ENCODE results near the gene GPR176. TPM values are rescaled to one million over a fixed set of nuclear protein-coding genes. Genes with fewer than 3 reads are reported as not detected.
A peak's percentile ranks its signal among the peaks of the same experiment; 100 is the strongest.

Gene GPR176
- total and polyA plus RNA-seq, 2 experiments from 2014 or later, result 2.7 to 7.0 TPM

GRCh38 chr15:39795486-39795885 lies 124.6 kb downstream of the GPR176 start:
- no peak overlapping the region for H2AFZ ChIP-seq
- no peak overlapping the region for H3K27ac ChIP-seq
- no peak for DNase-seq (ENCODE audit: low spot score)
- H3K4me1 ChIP-seq (ENCODE audit: insufficient read depth), result no peaks in the 10 kb centered on the region
- H3K9me3 ChIP-seq (ENCODE audit: low read depth), result no peaks in the 10 kb centered on the region
- no peaks in the 10 kb centered on the region for H3K27me3 ChIP-seq
- no peaks in the 10 kb centered on the region for H3K9me2 ChIP-seq (replicated peaks; ENCODE audit: insufficient read depth)
- H3K79me2 ChIP-seq, result no peaks in the 10 kb centered on the region
- WGBS (ENCODE audit: low lambda C conversion rate, missing lambda C conversion rate), result 90% methylated on average over 3 of the region's 3 CpGs
- H3K36me3 ChIP-seq (replicated peaks; ENCODE audit: insufficient read depth, low read depth), result no peaks in the 10 kb centered on the region
- no peak overlapping the region for H3K4me2 ChIP-seq
- no peaks in the 10 kb centered on the region for H4K20me1 ChIP-seq (ENCODE audit: insufficient read depth, poor library complexity, severe bottlenecking)
- no peak overlapping the region for H3K4me3 ChIP-seq
- TF ChIP-seq CTCF (IDR thresholded peaks at IDR 0.05; ENCODE audit: poor library complexity) (no peak), EZH2 (IDR thresholded peaks at IDR 0.05; ENCODE audit: borderline replicate concordance) (no peak), EZH2phosphoT487 (IDR thresholded peaks at IDR 0.05; ENCODE audit: low read depth, severe bottlenecking, unreplicated experiment) (no peak)

GRCh38 chr15:39794954-39795353 lies 125.1 kb downstream of the GPR176 start:
- peak; percentile 43 for DNase-seq (ENCODE audit: low spot score)
- H3K27ac ChIP-seq, result no peak overlapping the region
- H3K36me3 ChIP-seq (replicated peaks; ENCODE audit: insufficient read depth, low read depth), result no peaks in the 10 kb centered on the region
- H3K4me2 ChIP-seq, result no peak overlapping the region
- WGBS (ENCODE audit: low lambda C conversion rate, missing lambda C conversion rate), result 87% methylated on average over 3 of the region's 3 CpGs
- no peaks in the 10 kb centered on the region for H3K9me2 ChIP-seq (replicated peaks; ENCODE audit: insufficient read depth)
- H3K27me3 ChIP-seq, result no peaks in the 10 kb centered on the region
- TF ChIP-seq EZH2 (IDR thresholded peaks at IDR 0.05; ENCODE audit: borderline replicate concordance) (no peak), EZH2phosphoT487 (IDR thresholded peaks at IDR 0.05; ENCODE audit: low read depth, severe bottlenecking, unreplicated experiment) (no peak), CTCF (IDR thresholded peaks at IDR 0.05; ENCODE audit: poor library complexity) (no peak)
- H4K20me1 ChIP-seq (ENCODE audit: insufficient read depth, poor library complexity, severe bottlenecking), result no peaks in the 10 kb centered on the region
- H3K79me2 ChIP-seq, result no peaks in the 10 kb centered on the region
- H3K9me3 ChIP-seq (ENCODE audit: low read depth), result no peaks in the 10 kb centered on the region
- no peak overlapping the region for H3K4me3 ChIP-seq
- no peaks in the 10 kb centered on the region for H3K4me1 ChIP-seq (ENCODE audit: insufficient read depth)
- no peak overlapping the region for H2AFZ ChIP-seq

- Histone ChIP-seq H3K4me1 (ENCODE audit: insufficient read depth) (no peaks in the 10 kb centered on the region), H3K27ac (no peak overlapping the region), H3K4me2 (no peak overlapping the region), H3K9me3 (ENCODE audit: low read depth) (no peaks in the 10 kb centered on the region), H2AFZ (no peak overlapping the region), H4K20me1 (ENCODE audit: insufficient read depth, poor library complexity, severe bottlenecking) (no peaks in the 10 kb centered on the region), H3K36me3 (replicated peaks; ENCODE audit: insufficient read depth, low read depth) (no peaks in the 10 kb centered on the region), H3K9me2 (replicated peaks; ENCODE audit: insufficient read depth) (no peaks in the 10 kb centered on the region), H3K4me3 (no peak overlapping the region), H3K79me2 (no peaks in the 10 kb centered on the region), H3K27me3 (no peaks in the 10 kb centered on the region)
- TF ChIP-seq CTCF (IDR thresholded peaks at IDR 0.05; ENCODE audit: poor library complexity), result no peak
- TF ChIP-seq EZH2phosphoT487 (IDR thresholded peaks at IDR 0.05; ENCODE audit: low read depth, severe bottlenecking, unreplicated experiment), result no peak
- no peak for TF ChIP-seq EZH2 (IDR thresholded peaks at IDR 0.05; ENCODE audit: borderline replicate concordance)
- 99% methylated on average over 4 of the region's 4 CpGs for WGBS (ENCODE audit: low lambda C conversion rate, missing lambda C conversion rate)
- DNase-seq (ENCODE audit: low spot score), result no peak
These were observed 126.1 kb downstream of the GPR176 start for GRCh38 chr15:39793923-39794322.

GRCh38 chr15:39792844-39793335 lies 127.2 kb downstream of the GPR176 start:
- TF ChIP-seq EZH2phosphoT487 (IDR thresholded peaks at IDR 0.05; ENCODE audit: low read depth, severe bottlenecking, unreplicated experiment), result no peak
- no peak for TF ChIP-seq EZH2 (IDR thresholded peaks at IDR 0.05; ENCODE audit: borderline replicate concordance)
- no peak for TF ChIP-seq CTCF (IDR thresholded peaks at IDR 0.05; ENCODE audit: poor library complexity)
- no peaks in the 10 kb centered on the region for H3K79me2 ChIP-seq
- no peak overlapping the region for H2AFZ ChIP-seq
- no peaks in the 10 kb centered on the region for H3K9me3 ChIP-seq (ENCODE audit: low read depth)
- H3K36me3 ChIP-seq (replicated peaks; ENCODE audit: insufficient read depth, low read depth), result no peaks in the 10 kb centered on the region
- no peaks in the 10 kb centered on the region for H3K9me2 ChIP-seq (replicated peaks; ENCODE audit: insufficient read depth)
- no peaks in the 10 kb centered on the region for H3K27me3 ChIP-seq
- no peak for DNase-seq (ENCODE audit: low spot score)
- peaks cover under 1% of the 10 kb centered on the region for H3K4me1 ChIP-seq (ENCODE audit: insufficient read depth)
- H3K27ac ChIP-seq, result no peak overlapping the region
- no peaks in the 10 kb centered on the region for H4K20me1 ChIP-seq (ENCODE audit: insufficient read depth, poor library complexity, severe bottlenecking)
- WGBS (ENCODE audit: low lambda C conversion rate, missing lambda C conversion rate), result 78% methylated on average over 4 of the region's 4 CpGs
- H3K4me2 ChIP-seq, result no peak overlapping the region
- H3K4me3 ChIP-seq, result no peak overlapping the region
